H9 (cell line): ENCODE results near the gene NME4. TPM values are rescaled to one million over a fixed set of nuclear protein-coding genes. Genes with fewer than 3 reads are reported as not detected.
A peak's percentile ranks its signal among the peaks of the same experiment; 100 is the strongest.

Experiments
- DNase-seq: peaks from one replicate; pipeline ENCODE4 v3.0.0-alpha.2; 2017
- H2AFZ ChIP-seq: one replicate; pipeline ENCODE4 v1.6.1; 2013; ENCODE audit warnings: mild to moderate bottlenecking, low read length, control low read depth, moderate library complexity
- H2AK5ac ChIP-seq: 2 replicates; pipeline ENCODE4 v1.6.1; 2013; ENCODE audit warnings: low read length, control low read depth, mixed read lengths; ENCODE audit not compliant: insufficient read length
- H2BK120ac ChIP-seq: one replicate; pipeline ENCODE4 v1.6.1; 2013; ENCODE audit warnings: low read depth, mild to moderate bottlenecking, low read length, control low read depth, inconsistent platforms; ENCODE audit not compliant: poor library complexity, severe bottlenecking
- H2BK12ac ChIP-seq: 2 replicates; pipeline ENCODE4 v1.6.1; 2013; ENCODE audit warnings: low read length, control low read depth, mixed read lengths, low read depth; ENCODE audit not compliant: insufficient read length
- H2BK15ac ChIP-seq: 2 replicates; pipeline ENCODE4 v1.6.1; 2013; ENCODE audit warnings: low read depth, low read length, control low read depth
- H2BK20ac ChIP-seq: one replicate; pipeline ENCODE4 v1.6.1; 2013; ENCODE audit warnings: low read depth, mild to moderate bottlenecking, low read length, control low read depth, inconsistent platforms; ENCODE audit not compliant: poor library complexity, severe bottlenecking
- H2BK5ac ChIP-seq: 2 replicates; pipeline ENCODE4 v1.6.1; 2013; ENCODE audit warnings: low read length, control low read depth, mixed read lengths; ENCODE audit not compliant: insufficient read length
- H3K14ac ChIP-seq: 2 replicates; pipeline ENCODE4 v1.6.1; 2013; ENCODE audit warnings: low read length, control low read depth; ENCODE audit not compliant: insufficient read depth
- H3K18ac ChIP-seq: 2 replicates; pipeline ENCODE4 v1.6.1; 2013; ENCODE audit warnings: low read depth, mild to moderate bottlenecking, mixed read lengths, low read length, control low read depth; ENCODE audit not compliant: insufficient read length
- H3K23ac ChIP-seq: 2 replicates; pipeline ENCODE4 v1.6.1; 2013; ENCODE audit warnings: low read length, control low read depth, mixed read lengths, low read depth; ENCODE audit not compliant: insufficient read length
- H3K23me2 ChIP-seq: 2 replicates; pipeline ENCODE4 v1.6.1; 2013; ENCODE audit warnings: low read depth, mild to moderate bottlenecking, mixed read lengths, low read length, control low read depth; ENCODE audit not compliant: insufficient read length, poor library complexity, severe bottlenecking
- H3K27ac ChIP-seq: 2 replicates; pipeline ENCODE4 v1.5.1; 2013; ENCODE audit warnings: low read length, control low read depth, mixed read lengths, low read depth; ENCODE audit not compliant: insufficient read length
- H3K27me3 ChIP-seq: 2 replicates; pipeline ENCODE4 v1.6.1; 2013; ENCODE audit warnings: low read length, control low read depth, inconsistent platforms; ENCODE audit not compliant: insufficient read depth
- H3K4ac ChIP-seq: 2 replicates; pipeline ENCODE4 v1.6.1; 2013; ENCODE audit warnings: low read depth, mild to moderate bottlenecking, control low read depth, inconsistent platforms, low read length, moderate library complexity
- H3K4me1 ChIP-seq: 2 replicates; pipeline ENCODE4 v1.6.1; 2013; ENCODE audit warnings: low read length, control low read depth, inconsistent platforms; ENCODE audit not compliant: insufficient read depth
- H3K4me2 ChIP-seq: 2 replicates; pipeline ENCODE4 v1.6.1; 2013; ENCODE audit warnings: low read length, control low read depth, mixed read lengths; ENCODE audit not compliant: insufficient read length, insufficient read depth
- H3K56ac ChIP-seq: 2 replicates; pipeline ENCODE4 v1.6.1; 2013; ENCODE audit warnings: low read depth, mild to moderate bottlenecking, mixed read lengths, low read length, control low read depth; ENCODE audit not compliant: insufficient read length
- H3K79me1 ChIP-seq: 2 replicates; pipeline ENCODE4 v1.6.1; 2013; ENCODE audit warnings: low read depth, mild to moderate bottlenecking, moderate library complexity, low read length, control low read depth, inconsistent platforms; ENCODE audit not compliant: insufficient read depth, poor library complexity, severe bottlenecking
- H3K79me2 ChIP-seq: 2 replicates; pipeline ENCODE4 v1.6.1; 2013; ENCODE audit warnings: low read length, control low read depth, inconsistent platforms; ENCODE audit not compliant: insufficient read depth
- H3K9ac ChIP-seq: 2 replicates; pipeline ENCODE4 v1.6.1; 2013; ENCODE audit warnings: low read length, control low read depth, mixed read lengths; ENCODE audit not compliant: insufficient read length; ENCODE audit errors: extremely low read depth
- H3K9me3 ChIP-seq: one replicate; pipeline ENCODE4 v1.6.1; 2013; ENCODE audit warnings: low read depth, low read length, inconsistent platforms; ENCODE audit not compliant: control insufficient read depth
- H3T11ph ChIP-seq: one replicate; pipeline ENCODE4 v1.6.1; 2013; ENCODE audit warnings: mild to moderate bottlenecking, low read length, control low read depth, inconsistent platforms
- H4K20me1 ChIP-seq: one replicate; pipeline ENCODE4 v1.6.1; 2013; ENCODE audit not compliant: control insufficient read depth, insufficient read length, insufficient read depth
- H4K5ac ChIP-seq: 2 replicates; pipeline ENCODE4 v1.6.1; 2013; ENCODE audit warnings: low read depth, mild to moderate bottlenecking, mixed read lengths, low read length, control low read depth; ENCODE audit not compliant: insufficient read length
- H4K8ac ChIP-seq: replicated peaks from 2 replicates; pipeline ENCODE4 v1.6.1; 2013; ENCODE audit warnings: low read length, control low read depth, mixed read lengths, low read depth; ENCODE audit not compliant: insufficient read length
- H4K91ac ChIP-seq: 2 replicates; pipeline ENCODE4 v1.6.1; 2013; ENCODE audit warnings: low read depth, mild to moderate bottlenecking, moderate library complexity, mixed read lengths, low read length, control low read depth; ENCODE audit not compliant: insufficient read length
- H3K27ac Mint-ChIP-seq, 3 experiments: 2 replicates in 2 of 3; 3 replicates in 1 of 3; pipeline ENCODE4 v1.8.0; 2020 to 2021; ENCODE audit warnings: mixed read lengths in 3 of 3, mild to moderate bottlenecking in 1 of 3, moderate library complexity in 1 of 3
- H3K27me3 Mint-ChIP-seq: 2 replicates; pipeline ENCODE4 v1.8.0; 2021; ENCODE audit warnings: low read depth, mild to moderate bottlenecking, moderate library complexity, mixed read lengths
- H3K36me3 Mint-ChIP-seq, 3 experiments: 2 replicates in 2 of 3; 3 replicates in 1 of 3; pipeline ENCODE4 v1.8.0; 2020 to 2021; ENCODE audit warnings: low read depth in 3 of 3, mixed read lengths in 3 of 3; ENCODE audit not compliant: insufficient read depth in 1 of 3
- H3K4me1 Mint-ChIP-seq, 2 experiments: 2 replicates each; pipeline ENCODE4 v1.8.0; 2020; ENCODE audit warnings: mixed read lengths in 2 of 2
- H3K4me3 Mint-ChIP-seq, 2 experiments: 2 replicates in 1 of 2; 3 replicates in 1 of 2; pipeline ENCODE4 v1.8.0; 2020 to 2021; ENCODE audit warnings: mild to moderate bottlenecking in 2 of 2, mixed read lengths in 2 of 2, moderate library complexity in 1 of 2
- H3K9me3 Mint-ChIP-seq, 2 experiments: 2 replicates in 1 of 2; 3 replicates in 1 of 2; pipeline ENCODE4 v1.8.0; 2020; ENCODE audit warnings: mild to moderate bottlenecking in 2 of 2, mixed read lengths in 2 of 2, moderate library complexity in 1 of 2
- WGBS: extraction: QIAGEN DNeasy Blood & Tissue Kit; methylation state at CpG from one replicate; pipeline ENCODE4 v1.1.7; 2013; ENCODE audit warnings: missing lambda C conversion rate, low lambda C conversion rate, mixed read lengths; ENCODE audit not compliant: insufficient read length; ENCODE audit errors: extremely low coverage; 5-methylcytosine and 5-hydroxymethylcytosine counted together
- total RNA-seq: library from RNA; stranded (reverse); gene quantifications from 2 replicates; pipeline ENCODE4 v1.2.1, GENCODE V29; 2021
- TF ChIP-seq, protein P1 (sequence below): fragments of 200-600 bp; sonication (generic); conservative IDR thresholded peaks from 3 replicates; pipeline ENCODE4 v1.8.0; 2021; ENCODE audit warnings: antibody characterized with exemption, mild to moderate bottlenecking

NME4 gene
- total RNA-seq, 1 experiment from 2014 or later: 320 TPM

DNA sequence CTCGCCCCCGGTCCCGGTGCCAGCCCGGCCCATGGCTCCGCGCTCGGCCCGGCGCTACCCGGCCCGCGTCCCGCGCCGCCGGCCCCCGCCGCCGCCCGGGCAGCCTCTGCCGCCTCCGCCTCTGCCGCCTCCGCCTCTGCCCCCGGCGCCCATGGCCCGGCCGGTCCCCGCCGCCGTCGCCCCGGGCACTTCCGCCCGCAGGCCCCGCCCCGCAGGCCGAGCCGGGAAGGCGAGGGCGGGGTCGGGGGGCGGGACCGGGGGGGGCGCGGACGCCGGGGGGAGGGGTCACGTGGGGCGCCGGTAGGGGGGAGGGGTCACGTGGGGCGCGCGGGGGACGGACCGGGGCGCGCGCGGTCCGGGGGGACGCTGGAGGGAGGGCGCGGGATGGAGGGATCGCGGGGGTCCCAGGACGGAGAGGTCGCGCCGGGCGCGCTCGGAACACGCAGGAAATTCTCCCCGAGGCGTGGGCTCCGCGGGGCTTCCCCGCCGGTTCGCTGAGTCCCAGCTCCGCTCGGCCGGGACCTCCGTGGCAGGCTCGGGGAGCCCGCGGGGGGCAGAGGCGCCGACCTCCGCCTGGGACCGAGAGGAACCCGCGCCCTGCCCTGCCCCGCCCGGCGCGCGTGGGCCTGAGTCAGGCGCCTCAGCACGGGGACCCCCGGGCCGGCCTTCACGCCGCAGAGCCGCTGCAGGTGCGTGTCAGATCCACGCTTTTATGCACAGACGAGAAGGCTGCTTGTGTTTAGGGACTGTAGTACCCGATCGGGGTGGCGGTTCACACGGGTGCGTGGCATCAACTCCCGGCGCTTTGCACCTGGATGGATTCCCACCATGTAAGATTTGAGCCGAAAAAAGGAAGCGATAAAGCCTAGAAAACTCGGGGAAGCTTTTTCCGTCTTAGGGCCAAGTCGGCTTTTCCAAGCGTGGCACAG is 14.9 kb upstream of the NME4 start, which contains the start of gene PGAP6:
TSS of gene PGAP6 (minus strand) at position 190 of the 929 bp plus-strand sequence. CDS start at position 33, 157 bp downstream.
- Histone ChIP-seq H4K8ac (no peak within 1 kb of the TSS), H3K56ac (no peak within 1 kb of the TSS), H2BK15ac (no peak within 1 kb of the TSS), H4K20me1 (no peaks in the 10 kb centered on the region), H3K4me2 (peak within 1 kb of the TSS; percentile 71), H3K14ac (no peak within 1 kb of the TSS; the same call in 1 of the 2 replicates), H2BK120ac (no peak within 1 kb of the TSS), H3K23me2 (peaks cover 9% of the 10 kb centered on the region), H3K4ac (no peak within 1 kb of the TSS), H3K9ac (peak within 1 kb of the TSS; percentile 28), H2BK20ac (no peak within 1 kb of the TSS), H2BK5ac (no peak within 1 kb of the TSS), H3K79me1 (no peaks in the 10 kb centered on the region), H3K79me2 (no peaks in the 10 kb centered on the region; the same call in 1 of the 2 replicates), H2AK5ac (no peak within 1 kb of the TSS), H3K9me3 (no peaks in the 10 kb centered on the region), H2AFZ (no peak within 1 kb of the TSS), H3K23ac (no peak within 1 kb of the TSS), H2BK12ac (no peak within 1 kb of the TSS), H3K4me1 (no peaks in the 10 kb centered on the region; the same call in 1 of the 2 replicates), H3K27ac (no peak within 1 kb of the TSS), H3K18ac (no peak within 1 kb of the TSS), H3T11ph (no peak within 1 kb of the TSS), H4K5ac (no peak within 1 kb of the TSS), H4K91ac (no peak within 1 kb of the TSS), H3K27me3 (no peaks in the 10 kb centered on the region)
- Mint-ChIP-seq H3K4me3 (peak within 1 kb of the TSS; percentile 83 to 91), H3K4me1 (peaks cover 29 to 51% of the 10 kb centered on the region in 2 experiments), H3K9me3 (no peaks in the 10 kb centered on the region), H3K36me3 (peaks cover 0 to 13% (median 0%) of the 10 kb centered on the region in 3 experiments; a peak in 4 of 7 replicates), H3K27me3 (peaks cover 3% of the 10 kb centered on the region; the same call in 1 of the 2 replicates), H3K27ac (peak within 1 kb of the TSS in 1 of 3 experiments; percentile 65; a peak in 1 of 7 replicates)
- TF ChIP-seq, protein P1, sequence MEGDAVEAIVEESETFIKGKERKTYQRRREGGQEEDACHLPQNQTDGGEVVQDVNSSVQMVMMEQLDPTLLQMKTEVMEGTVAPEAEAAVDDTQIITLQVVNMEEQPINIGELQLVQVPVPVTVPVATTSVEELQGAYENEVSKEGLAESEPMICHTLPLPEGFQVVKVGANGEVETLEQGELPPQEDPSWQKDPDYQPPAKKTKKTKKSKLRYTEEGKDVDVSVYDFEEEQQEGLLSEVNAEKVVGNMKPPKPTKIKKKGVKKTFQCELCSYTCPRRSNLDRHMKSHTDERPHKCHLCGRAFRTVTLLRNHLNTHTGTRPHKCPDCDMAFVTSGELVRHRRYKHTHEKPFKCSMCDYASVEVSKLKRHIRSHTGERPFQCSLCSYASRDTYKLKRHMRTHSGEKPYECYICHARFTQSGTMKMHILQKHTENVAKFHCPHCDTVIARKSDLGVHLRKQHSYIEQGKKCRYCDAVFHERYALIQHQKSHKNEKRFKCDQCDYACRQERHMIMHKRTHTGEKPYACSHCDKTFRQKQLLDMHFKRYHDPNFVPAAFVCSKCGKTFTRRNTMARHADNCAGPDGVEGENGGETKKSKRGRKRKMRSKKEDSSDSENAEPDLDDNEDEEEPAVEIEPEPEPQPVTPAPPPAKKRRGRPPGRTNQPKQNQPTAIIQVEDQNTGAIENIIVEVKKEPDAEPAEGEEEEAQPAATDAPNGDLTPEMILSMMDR: no peak
- no peak for DNase-seq
- no CpG with 5 or more reads among the region's 123 CpGs for WGBS
